Tibial nerve (tissue), 4 donors: ENCODE results near the gene PNKD.

Source experiments
- EP300 ChIP-seq, 2 donors: sonication (generic); formaldehyde crosslinking; IDR thresholded peaks; one replicate each; pipeline ENCODE4 v1.6.1; 2017; ENCODE audit warnings: antibody characterized with exemption in 2 of 2, mild to moderate bottlenecking in 1 of 2
- POLR2A ChIP-seq, 2 donors: fragments of 450-650 bp; IDR thresholded peaks; one replicate each; pipeline ENCODE4 v1.6.1; 2017; ENCODE audit warnings: antibody characterized with exemption in 2 of 2, mild to moderate bottlenecking in 2 of 2, moderate library complexity in 2 of 2
- TF ChIP-seq, protein P1 (sequence below), 5 experiments: fragments of 200-600 bp in 3 of 5; fragments of 450-650 bp in 2 of 5; sonication (generic) in 3 of 5; IDR thresholded peaks; one replicate each; pipeline ENCODE4 v1.5.1; 2016 to 2019; ENCODE audit warnings: antibody characterized with exemption in 5 of 5, mild to moderate bottlenecking in 3 of 5, moderate library complexity in 2 of 5

DNA sequence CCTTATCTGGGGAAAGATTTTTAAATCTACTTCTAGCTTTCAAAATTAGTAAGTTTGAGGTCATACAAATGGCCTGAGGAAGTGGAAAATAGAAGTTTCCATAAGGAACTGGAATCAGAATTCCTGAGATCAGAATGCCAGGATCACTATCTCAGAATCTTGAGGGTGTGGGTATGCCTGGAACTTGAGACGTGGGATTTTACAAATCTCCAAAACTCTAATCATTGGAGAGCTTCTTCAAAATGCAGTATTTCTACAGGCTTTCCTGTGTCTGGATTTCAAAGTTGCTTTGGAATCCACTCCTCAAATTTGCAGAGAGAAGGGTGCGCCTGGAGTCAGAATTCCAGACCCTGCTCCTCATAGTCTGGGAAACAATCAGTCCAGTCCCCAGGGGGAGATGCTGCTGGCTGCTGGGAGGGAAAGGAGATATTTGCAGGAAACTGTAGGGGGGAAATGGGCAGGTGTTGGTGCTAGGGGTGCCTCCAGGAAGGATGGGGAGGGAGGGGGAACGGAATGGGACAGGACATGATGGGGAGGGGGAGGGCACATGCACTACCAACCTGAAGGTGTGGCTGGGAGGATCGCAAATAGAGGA, 55.3 kb downstream of the PNKD start:
- TF ChIP-seq, protein P1, sequence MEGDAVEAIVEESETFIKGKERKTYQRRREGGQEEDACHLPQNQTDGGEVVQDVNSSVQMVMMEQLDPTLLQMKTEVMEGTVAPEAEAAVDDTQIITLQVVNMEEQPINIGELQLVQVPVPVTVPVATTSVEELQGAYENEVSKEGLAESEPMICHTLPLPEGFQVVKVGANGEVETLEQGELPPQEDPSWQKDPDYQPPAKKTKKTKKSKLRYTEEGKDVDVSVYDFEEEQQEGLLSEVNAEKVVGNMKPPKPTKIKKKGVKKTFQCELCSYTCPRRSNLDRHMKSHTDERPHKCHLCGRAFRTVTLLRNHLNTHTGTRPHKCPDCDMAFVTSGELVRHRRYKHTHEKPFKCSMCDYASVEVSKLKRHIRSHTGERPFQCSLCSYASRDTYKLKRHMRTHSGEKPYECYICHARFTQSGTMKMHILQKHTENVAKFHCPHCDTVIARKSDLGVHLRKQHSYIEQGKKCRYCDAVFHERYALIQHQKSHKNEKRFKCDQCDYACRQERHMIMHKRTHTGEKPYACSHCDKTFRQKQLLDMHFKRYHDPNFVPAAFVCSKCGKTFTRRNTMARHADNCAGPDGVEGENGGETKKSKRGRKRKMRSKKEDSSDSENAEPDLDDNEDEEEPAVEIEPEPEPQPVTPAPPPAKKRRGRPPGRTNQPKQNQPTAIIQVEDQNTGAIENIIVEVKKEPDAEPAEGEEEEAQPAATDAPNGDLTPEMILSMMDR (IDR thresholded peaks at IDR 0.05) = no peak
- TF ChIP-seq POLR2A (IDR thresholded peaks at IDR 0.05) (no peak), EP300 (IDR thresholded peaks at IDR 0.05) (no peak)
